Measurements from ENCODE around the gene BRIP1. TPM values are rescaled to one million over a fixed set of nuclear protein-coding genes. Genes with fewer than 3 reads are reported as not detected.
"Not testable (repeated sequence)": the region's sequence is repeated elsewhere in the genome, so short reads cannot be mapped to it uniquely, and the experiment has no call there.

Gene BRIP1
- total RNA-seq, 1 donor = 22.9 TPM

DNA sequence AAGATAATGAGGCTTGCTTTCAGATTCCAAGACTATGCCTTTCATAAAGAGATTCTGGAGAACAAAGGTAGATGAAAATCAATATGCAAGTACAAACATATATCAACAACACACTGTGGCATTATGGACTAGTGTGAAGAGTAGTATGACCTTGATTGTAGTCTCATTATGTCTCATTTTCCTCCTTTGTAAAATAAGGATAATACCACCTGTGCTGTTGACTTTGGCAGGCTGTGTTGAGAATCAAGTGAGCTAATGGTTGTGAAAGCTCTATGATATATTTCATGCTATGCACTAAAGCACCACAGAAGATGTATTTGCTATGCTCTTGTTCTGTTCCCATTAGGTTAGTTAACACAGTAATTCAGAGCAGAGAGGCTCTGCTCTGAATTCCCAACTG lies 193.8 kb downstream of the BRIP1 start:
- H3K4me3 ChIP-seq (ENCODE audit: low read depth, low read length) = no peak overlapping the region
- TF ChIP-seq, protein P1, sequence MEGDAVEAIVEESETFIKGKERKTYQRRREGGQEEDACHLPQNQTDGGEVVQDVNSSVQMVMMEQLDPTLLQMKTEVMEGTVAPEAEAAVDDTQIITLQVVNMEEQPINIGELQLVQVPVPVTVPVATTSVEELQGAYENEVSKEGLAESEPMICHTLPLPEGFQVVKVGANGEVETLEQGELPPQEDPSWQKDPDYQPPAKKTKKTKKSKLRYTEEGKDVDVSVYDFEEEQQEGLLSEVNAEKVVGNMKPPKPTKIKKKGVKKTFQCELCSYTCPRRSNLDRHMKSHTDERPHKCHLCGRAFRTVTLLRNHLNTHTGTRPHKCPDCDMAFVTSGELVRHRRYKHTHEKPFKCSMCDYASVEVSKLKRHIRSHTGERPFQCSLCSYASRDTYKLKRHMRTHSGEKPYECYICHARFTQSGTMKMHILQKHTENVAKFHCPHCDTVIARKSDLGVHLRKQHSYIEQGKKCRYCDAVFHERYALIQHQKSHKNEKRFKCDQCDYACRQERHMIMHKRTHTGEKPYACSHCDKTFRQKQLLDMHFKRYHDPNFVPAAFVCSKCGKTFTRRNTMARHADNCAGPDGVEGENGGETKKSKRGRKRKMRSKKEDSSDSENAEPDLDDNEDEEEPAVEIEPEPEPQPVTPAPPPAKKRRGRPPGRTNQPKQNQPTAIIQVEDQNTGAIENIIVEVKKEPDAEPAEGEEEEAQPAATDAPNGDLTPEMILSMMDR (IDR thresholded peaks at IDR 0.05; ENCODE audit: insufficient read depth, low read depth, low read length) = no peak
- DNase-seq (ENCODE audit: low read depth) = no peak

DNA sequence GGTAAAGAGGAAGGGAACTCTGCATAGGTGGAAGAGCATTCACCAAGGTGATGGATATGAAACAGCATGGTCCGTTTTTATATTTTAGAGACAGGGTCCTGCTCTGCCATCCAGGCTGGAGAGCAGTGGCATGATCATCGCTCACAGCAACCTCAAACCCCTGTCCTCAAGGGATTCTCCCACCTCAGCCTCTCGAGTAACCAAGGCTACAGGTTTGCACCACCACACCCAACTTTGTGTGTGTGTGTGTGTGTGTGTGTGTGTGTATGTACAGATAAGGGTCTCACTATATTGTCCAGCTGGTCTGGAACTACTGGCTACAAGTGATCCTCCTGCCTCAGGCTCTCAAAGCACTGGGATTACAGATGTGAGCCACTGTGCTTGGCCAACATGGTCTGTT lies 194.8 kb downstream of the BRIP1 start:
- TF ChIP-seq, protein P1 (IDR thresholded peaks at IDR 0.05; ENCODE audit: insufficient read depth, low read depth, low read length) = no peak

DNA sequence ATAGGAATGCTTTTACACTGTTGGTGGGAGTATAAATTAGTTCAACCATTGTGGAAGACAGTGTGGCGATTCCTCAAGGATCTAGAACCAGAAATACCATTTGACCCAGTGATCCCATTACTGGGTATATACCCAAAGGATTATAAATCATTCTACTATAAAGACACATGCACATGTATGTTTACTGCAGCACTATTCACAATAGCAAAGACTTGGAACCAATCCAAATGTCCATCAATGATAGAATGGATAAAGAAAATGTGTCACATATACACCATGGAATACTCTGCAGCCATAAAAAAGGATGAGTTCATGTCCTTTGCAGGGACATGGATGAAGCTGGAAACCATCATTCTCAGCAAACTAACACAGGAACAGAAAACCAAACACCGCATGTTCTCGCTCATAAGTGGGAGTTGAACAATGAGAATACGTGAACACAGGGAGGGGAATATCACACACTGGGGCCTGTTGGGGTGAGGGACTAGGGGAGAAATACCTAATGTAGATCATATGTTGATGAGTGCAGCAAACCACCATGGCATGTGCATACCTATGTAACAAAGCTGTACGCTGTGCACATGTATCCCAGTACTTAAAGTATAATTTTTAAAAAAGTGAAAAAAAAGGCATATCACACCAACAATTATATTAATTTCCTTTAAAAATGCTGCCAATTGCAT lies 196.8 kb downstream of the BRIP1 start:
- not testable (repeated sequence) for H3K4me3 ChIP-seq (ENCODE audit: low read depth, low read length); DNase-seq (ENCODE audit: low read depth)

More for the DNA sequence above, 194.8 kb downstream of the BRIP1 start:
- no peak overlapping the region for H3K4me3 ChIP-seq (ENCODE audit: low read depth, low read length)
- DNase-seq (ENCODE audit: low read depth) = no peak

DNA sequence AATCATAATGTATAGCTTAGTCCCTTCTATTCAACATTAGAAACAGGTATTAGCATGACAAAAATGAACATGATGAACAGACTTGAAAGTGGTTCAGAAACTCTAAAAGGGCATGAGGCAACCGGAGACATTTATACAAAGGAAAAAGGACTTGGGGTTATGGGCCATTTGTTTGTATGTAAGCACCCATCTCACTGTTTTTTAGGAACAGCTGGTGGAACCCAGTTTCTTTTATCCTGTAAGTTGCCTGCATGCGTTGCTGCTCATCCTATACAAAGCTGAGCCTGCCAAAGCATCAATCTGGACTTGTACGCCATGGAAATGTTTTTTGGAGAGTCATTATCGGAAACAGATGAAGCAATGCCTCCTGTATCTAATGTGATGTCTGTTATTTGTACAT lies 200.0 kb downstream of the BRIP1 start:
- TF ChIP-seq, protein P1 (IDR thresholded peaks at IDR 0.05; ENCODE audit: insufficient read depth, low read depth, low read length) = no peak
- H3K4me3 ChIP-seq (ENCODE audit: low read depth, low read length) = no peak overlapping the region
- no peak for DNase-seq (ENCODE audit: low read depth)

DNA sequence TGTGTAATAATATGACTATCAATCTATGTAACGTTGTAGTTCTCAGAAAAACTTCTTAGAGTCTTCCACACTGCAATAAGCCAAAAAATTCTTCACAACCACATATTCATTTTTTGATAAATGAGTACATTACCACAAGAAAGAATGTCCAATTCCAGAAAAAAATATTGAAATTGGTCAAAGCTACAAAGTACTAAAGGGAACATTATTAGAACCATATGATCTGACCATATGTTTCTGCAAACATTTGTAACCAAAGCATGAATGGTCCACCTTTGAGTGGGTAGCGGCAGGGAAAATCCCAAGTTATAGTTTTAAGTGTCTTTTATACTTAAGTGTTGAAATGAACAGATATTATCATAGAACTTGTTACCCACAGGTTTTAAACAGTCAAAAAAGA lies 200.6 kb downstream of the BRIP1 start:
- TF ChIP-seq, protein P1 (IDR thresholded peaks at IDR 0.05; ENCODE audit: insufficient read depth, low read depth, low read length) = no peak
- H3K4me3 ChIP-seq (ENCODE audit: low read depth, low read length) = no peak overlapping the region
- no peak for DNase-seq (ENCODE audit: low read depth)

DNA sequence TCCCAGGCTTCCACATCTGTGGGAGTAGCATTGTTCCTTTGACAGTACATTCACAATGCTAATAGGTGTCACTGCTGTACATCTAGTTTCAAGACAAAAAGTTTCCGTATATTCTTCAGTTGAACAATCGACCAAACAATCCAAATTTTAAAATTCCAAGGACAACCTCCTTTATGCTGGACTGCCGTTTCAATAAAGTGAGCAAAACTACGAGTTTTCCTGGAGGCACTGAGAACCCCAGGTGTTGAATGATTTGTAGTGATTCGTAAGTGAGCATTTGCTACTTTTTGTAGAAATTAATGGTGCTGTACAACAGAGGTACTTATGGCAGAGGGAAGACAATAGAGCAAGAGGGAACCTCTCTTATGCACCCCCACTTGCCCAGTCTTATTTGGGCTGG lies 201.1 kb downstream of the BRIP1 start:
- no peak for DNase-seq (ENCODE audit: low read depth)
- H3K4me3 ChIP-seq (ENCODE audit: low read depth, low read length) = no peak overlapping the region
- TF ChIP-seq, protein P1 (IDR thresholded peaks at IDR 0.05; ENCODE audit: insufficient read depth, low read depth, low read length) = no peak

DNA sequence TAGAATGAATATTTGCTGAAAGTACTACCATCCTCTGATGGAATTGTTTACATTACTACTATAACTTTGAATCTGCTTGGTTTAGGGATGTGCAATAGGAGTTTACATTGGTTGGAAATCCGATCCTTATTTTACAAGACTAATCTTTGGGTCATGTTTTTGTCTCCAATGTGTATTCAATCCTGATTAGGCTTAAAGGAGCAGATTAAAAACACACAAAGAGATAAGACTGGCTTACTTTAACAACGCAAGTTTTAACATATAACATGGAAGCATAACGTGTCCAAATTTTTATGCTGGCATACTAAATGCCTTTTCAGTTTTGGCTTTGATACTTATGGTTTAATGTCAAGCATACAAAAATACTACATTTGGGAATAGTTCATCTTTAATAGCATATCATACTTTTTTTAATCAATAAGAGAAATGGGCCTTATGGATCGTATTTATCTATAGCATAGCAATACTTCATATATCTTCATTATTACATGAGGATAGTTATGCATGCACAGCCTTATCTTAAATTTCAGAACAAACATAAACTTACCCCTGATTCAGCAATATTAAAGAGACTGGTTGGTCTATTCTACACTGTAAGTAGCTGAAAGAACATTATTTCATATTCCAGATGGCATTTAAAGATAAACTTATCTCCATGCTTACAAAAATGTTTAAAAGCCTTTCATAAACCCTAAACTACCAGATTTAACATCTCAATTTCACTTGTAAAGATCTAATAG lies 202.4 kb downstream of the BRIP1 start:
- H3K4me3 ChIP-seq (ENCODE audit: low read depth, low read length) = no peak overlapping the region
- TF ChIP-seq, protein P1 (IDR thresholded peaks at IDR 0.05; ENCODE audit: insufficient read depth, low read depth, low read length) = no peak
- peak; percentile 78 for DNase-seq (ENCODE audit: low read depth)

Measured in fibroblast of villous mesenchyme (primary cell).